Fibroblast of pulmonary artery (primary cell): ENCODE data around the gene TCEA3.

Experiments used
- DNase-seq: peaks from one replicate; pipeline ENCODE4 v3.0.0-alpha.2; 2010; ENCODE audit warnings: low read depth
- H3K4me3 ChIP-seq: replicated peaks from 2 replicates; pipeline ENCODE4 v1.5.1; 2011; ENCODE audit warnings: low read depth, mild to moderate bottlenecking, control low read depth, low read length, moderate library complexity
- CTCF ChIP-seq: IDR thresholded peaks from 2 replicates; pipeline ENCODE4 v1.5.1; 2011; ENCODE audit warnings: mild to moderate bottlenecking, control low read depth, low read length, inconsistent platforms; ENCODE audit errors: missing control alignments

The TCEA3 gene

GRCh38 chr1:23469372-23469982 is 44.9 kb upstream of the TCEA3 start:
- no peak overlapping the region for H3K4me3 ChIP-seq
- no peak for DNase-seq
- no peak for TF ChIP-seq CTCF

GRCh38 chr1:23466423-23466989 is 42.0 kb upstream of the TCEA3 start:
- H3K4me3 ChIP-seq: no peak overlapping the region
- DNase-seq: no peak
- TF ChIP-seq CTCF: no peak

DNA sequence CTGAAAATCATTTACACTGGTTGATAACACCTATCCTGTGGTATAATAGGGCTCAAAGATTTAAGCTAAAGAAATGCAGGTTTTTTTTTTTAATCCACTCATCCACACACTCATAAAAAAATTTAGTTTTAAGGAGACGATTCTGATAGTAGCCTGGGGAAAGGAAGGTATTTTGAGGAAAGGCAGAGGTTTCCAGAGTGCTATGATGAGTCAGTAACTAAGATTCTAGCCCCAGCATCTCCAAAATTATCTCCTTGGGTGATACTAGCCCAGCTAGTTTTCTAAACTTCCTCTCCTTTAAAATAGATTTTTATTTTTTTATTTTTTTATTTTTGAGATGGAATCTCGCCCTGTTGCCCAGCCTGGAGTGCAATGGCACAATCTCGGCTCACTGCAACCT is 38.7 kb upstream of the TCEA3 start:
- TF ChIP-seq CTCF: no peak
- DNase-seq: no peak
- no peak overlapping the region for H3K4me3 ChIP-seq

GRCh38 chr1:23462766-23463165 is 38.2 kb upstream of the TCEA3 start:
- TF ChIP-seq CTCF: no peak
- no peak for DNase-seq
- no peak overlapping the region for H3K4me3 ChIP-seq

- TF ChIP-seq CTCF: no peak
- no peak for DNase-seq
- no peak overlapping the region for H3K4me3 ChIP-seq
Measured at GRCh38 chr1:23461050-23461449, 36.5 kb upstream of the TCEA3 start.

DNA sequence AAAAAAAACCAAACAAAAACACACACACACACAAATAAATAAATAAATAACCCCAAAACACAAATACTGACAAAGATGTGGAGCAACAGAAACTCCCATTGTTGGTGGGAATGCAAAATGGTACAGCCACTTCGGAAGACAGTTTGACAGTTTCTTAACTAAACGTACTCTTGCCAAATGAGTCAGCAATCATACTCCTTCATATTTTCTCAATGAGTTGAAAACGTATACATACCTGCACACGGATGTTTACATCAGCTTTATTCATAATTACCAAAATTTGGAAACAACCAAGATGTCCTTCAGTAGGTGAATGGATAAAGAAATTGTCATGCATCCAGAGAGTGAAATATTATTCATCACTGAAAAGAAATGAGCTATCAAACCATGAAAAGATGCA is 36.0 kb upstream of the TCEA3 start:
- H3K4me3 ChIP-seq: no peak overlapping the region
- TF ChIP-seq CTCF: no peak
- no peak for DNase-seq

- H3K4me3 ChIP-seq: no peak overlapping the region
- no peak for TF ChIP-seq CTCF
- DNase-seq: no peak
Measured at GRCh38 chr1:23459338-23459757, 34.8 kb upstream of the TCEA3 start.
